ENCODE data around the gene SELENOV.

Gene SELENOV, protein sequence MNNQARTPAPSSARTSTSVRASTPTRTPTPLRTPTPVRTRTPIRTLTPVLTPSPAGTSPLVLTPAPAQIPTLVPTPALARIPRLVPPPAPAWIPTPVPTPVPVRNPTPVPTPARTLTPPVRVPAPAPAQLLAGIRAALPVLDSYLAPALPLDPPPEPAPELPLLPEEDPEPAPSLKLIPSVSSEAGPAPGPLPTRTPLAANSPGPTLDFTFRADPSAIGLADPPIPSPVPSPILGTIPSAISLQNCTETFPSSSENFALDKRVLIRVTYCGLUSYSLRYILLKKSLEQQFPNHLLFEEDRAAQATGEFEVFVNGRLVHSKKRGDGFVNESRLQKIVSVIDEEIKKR

GRCh38 chr19:39514840-39515550 is at the start of gene SELENOV:
SELENOV (plus strand) TSS chr19:39515139; CDS start chr19:39515213, 74 bp downstream.
- TF ChIP-seq, protein P1, sequence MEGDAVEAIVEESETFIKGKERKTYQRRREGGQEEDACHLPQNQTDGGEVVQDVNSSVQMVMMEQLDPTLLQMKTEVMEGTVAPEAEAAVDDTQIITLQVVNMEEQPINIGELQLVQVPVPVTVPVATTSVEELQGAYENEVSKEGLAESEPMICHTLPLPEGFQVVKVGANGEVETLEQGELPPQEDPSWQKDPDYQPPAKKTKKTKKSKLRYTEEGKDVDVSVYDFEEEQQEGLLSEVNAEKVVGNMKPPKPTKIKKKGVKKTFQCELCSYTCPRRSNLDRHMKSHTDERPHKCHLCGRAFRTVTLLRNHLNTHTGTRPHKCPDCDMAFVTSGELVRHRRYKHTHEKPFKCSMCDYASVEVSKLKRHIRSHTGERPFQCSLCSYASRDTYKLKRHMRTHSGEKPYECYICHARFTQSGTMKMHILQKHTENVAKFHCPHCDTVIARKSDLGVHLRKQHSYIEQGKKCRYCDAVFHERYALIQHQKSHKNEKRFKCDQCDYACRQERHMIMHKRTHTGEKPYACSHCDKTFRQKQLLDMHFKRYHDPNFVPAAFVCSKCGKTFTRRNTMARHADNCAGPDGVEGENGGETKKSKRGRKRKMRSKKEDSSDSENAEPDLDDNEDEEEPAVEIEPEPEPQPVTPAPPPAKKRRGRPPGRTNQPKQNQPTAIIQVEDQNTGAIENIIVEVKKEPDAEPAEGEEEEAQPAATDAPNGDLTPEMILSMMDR (IDR thresholded peaks at IDR 0.05; ENCODE audit: extremely low read depth, insufficient read depth, missing control alignments), result no peak
- in situ Hi-C loops (cut with MboI; ENCODE audit: low pct_unique_long_range_greater_than_20kb, low sequenced_read_pairs, unreplicated experiment), result no loop called here
- DNase-seq (ENCODE audit: low spot score), result no peak

DNA sequence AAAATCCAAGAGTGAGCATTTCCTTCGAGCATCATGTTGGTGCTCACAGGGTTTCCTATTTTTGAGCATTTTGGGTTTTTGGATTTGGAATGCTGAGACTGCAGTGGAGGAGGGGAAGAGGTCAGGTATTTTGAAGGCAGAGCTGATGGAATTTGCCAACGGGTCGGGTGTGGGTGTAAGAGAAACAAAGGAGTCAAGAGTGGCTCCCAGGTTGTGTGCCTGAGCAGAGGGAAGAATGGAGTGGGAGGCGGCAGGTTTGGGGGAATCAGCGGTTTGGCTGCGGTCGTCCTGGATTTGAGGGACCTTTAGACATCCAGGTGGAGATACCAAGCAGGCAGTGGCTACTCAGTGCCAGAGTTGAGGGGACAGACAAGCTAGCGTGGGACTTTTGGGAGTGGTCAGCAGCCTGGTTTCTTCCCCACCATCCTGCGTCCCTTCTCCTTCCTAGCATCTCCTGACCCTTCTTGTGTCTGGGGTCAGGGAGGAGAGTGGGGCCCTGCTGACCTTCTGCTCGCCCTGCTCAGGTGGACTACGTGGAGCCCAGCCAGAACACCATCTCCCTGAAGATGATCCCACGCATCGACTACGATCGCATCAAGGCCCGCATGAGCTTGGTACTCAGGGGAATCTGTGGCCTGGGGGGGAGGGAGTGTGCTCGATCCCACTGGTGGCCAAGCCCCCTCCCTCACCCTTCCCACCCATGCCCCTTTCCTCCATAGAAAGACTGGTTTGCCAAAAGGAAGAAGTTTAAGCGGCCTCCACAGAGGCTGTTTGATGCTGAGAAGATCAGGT is 48.8 kb upstream of the SELENOV start:
- in situ Hi-C loops (cut with MboI; ENCODE audit: low pct_unique_long_range_greater_than_20kb, low sequenced_read_pairs, unreplicated experiment), result no loop called here
- DNase-seq (ENCODE audit: low spot score), result no peak
- TF ChIP-seq, protein P1 (IDR thresholded peaks at IDR 0.05; ENCODE audit: extremely low read depth, insufficient read depth, missing control alignments), result no peak

- TF ChIP-seq, protein P1 (IDR thresholded peaks at IDR 0.05; ENCODE audit: extremely low read depth, insufficient read depth, missing control alignments), result no peak
- no peak for DNase-seq (ENCODE audit: low spot score)
- in situ Hi-C loops (cut with MboI; ENCODE audit: low pct_unique_long_range_greater_than_20kb, low sequenced_read_pairs, unreplicated experiment), result no loop called here
Observed at GRCh38 chr19:39467941-39468340, 47.0 kb upstream of the SELENOV start.

DNA sequence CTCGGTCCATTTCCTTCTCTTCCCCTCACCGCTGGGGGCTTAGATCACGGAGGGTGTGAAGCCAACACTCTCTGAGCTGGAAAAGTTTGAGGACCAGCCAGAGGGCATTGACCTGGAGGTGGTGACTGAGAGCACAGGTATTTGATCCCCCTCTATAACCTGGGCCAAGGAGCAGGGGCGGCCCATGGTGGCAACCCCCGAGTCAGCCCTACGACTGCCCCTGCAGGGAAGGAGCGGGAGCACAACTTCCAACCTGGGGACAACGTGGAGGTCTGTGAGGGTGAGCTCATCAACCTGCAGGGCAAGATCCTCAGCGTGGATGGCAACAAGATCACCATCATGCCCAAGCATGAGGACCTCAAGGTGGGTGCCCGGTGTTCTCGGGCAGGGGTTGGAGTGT is 45.9 kb upstream of the SELENOV start:
- in situ Hi-C loops (cut with MboI; ENCODE audit: low pct_unique_long_range_greater_than_20kb, low sequenced_read_pairs, unreplicated experiment), result no loop called here
- DNase-seq (ENCODE audit: low spot score), result no peak

DNA sequence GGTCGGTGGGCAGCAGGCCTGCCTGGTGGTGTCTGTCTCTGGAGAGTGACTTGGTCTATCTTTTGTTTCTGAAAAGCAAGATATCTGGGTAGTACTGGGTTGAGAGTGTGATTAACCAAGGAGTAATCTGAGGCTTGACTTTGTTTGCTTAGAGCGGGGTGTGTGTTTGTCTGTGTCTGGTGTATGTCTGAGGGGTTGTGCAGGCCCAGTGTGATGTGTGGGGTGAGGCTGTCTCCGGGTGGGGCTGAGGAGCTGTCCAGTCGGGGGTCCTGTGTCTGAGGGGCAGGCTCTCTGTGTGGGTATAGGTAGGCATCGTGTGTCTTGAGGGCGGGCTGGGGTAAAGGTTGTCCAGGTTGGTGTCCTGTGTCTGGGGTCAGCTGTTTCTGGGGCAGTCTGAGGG is 45.4 kb upstream of the SELENOV start:
- TF ChIP-seq, protein P1 (IDR thresholded peaks at IDR 0.05; ENCODE audit: extremely low read depth, insufficient read depth, missing control alignments), result no peak
- in situ Hi-C loops (cut with MboI; ENCODE audit: low pct_unique_long_range_greater_than_20kb, low sequenced_read_pairs, unreplicated experiment), result no loop called here
- DNase-seq (ENCODE audit: low spot score), result no peak

More for the DNA sequence above, 45.9 kb upstream of the SELENOV start:
- TF ChIP-seq, protein P1 (IDR thresholded peaks at IDR 0.05; ENCODE audit: extremely low read depth, insufficient read depth, missing control alignments), result no peak

DNA sequence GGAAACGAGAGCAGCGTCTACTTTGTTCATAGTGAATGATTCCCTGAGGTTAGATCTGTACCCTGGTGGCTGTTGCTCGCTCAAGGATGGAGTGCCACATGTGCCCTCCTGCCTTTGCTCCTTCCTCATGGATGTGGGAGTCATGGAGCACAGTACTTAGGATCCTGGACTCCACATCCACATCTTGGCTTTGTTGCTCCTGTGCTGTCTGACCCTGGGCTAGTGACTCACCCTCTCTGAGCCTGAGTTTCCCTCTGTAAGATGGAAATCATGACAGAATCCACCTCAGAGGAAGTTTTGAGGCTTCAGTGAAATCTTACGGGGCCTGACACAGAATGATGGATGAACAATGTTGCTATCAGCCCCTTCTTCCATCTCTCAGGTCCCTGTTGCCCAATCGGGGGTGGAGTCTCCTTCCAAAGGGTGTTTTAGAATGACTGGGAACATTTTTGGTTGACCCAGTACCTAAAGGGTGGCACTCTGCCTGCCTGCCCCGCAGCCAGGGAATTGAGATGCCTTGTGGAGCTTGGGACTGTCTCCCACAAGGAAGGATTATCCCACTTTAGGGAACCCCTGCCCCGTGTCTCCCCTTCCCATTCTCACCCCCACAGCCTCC is 44.1 kb upstream of the SELENOV start:
- DNase-seq (ENCODE audit: low spot score), result no peak
- in situ Hi-C loops (cut with MboI; ENCODE audit: low pct_unique_long_range_greater_than_20kb, low sequenced_read_pairs, unreplicated experiment), result no loop called here

More for the DNA sequence above, 44.1 kb upstream of the SELENOV start:
- TF ChIP-seq, protein P1 (IDR thresholded peaks at IDR 0.05; ENCODE audit: extremely low read depth, insufficient read depth, missing control alignments), result no peak
